ENCODE results near the gene ZC3H4. TPM values are rescaled to one million over a fixed set of nuclear protein-coding genes. Genes with fewer than 3 reads are reported as not detected.

ZC3H4 gene
- total and polyA plus RNA-seq, 9 of the 15 experiments (the other 6 are each of a cell fraction or from before 2014, with no cell fraction given), result 2.2 to 75.6 (median 18.3) TPM

- TF ChIP-seq ZBTB11 (CRISPR knock-in tag; IDR thresholded peaks at IDR 0.05) (no peak), SMARCA5 (IDR thresholded peaks at IDR 0.05) (no peak), ZNF609 (CRISPR knock-in tag; IDR thresholded peaks at IDR 0.05; ENCODE audit: borderline replicate concordance) (no peak), PKNOX1 (IDR thresholded peaks at IDR 0.05) (peak; percentile 86), RUNX1 (IDR thresholded peaks at IDR 0.05; ENCODE audit: low read depth) (no peak), HMGN3 (IDR thresholded peaks at IDR 0.05; ENCODE audit: borderline replicate concordance, extremely low read depth, insufficient read length, low read depth, low read length) (peak; percentile 70), PML (IDR thresholded peaks at IDR 0.05; ENCODE audit: low read length) (0 out of 2 replicates have a peak, but pooled peaks have one; percentile 15), RBM39 (optimal IDR thresholded peaks at IDR 0.05; ENCODE audit: low read depth, low read length) (peak; percentile 36), PREB (CRISPR knock-in tag; IDR thresholded peaks at IDR 0.05) (no peak), COPS2 (conservative IDR thresholded peaks at IDR 0.05) (no peak), CTCF (IDR thresholded peaks at IDR 0.05 in 2 of 3, conservative IDR thresholded peaks at IDR 0.05 in 1 of 3; ENCODE audit: insufficient read depth in 2 of 3, low read depth in 1 of 3, low read length in 3 of 3) (peak; percentile 91 to 93 (median 93)), HDAC8 (tag; IDR thresholded peaks at IDR 0.05) (no peak)
Observed at GRCh38 chr19:47035127-47036096, 78.2 kb downstream of the ZC3H4 start (continued).
